GM04503 (cell line): ENCODE results near the gene SRRM2.
A peak's percentile ranks its signal among the peaks of the same experiment; 100 is the strongest.

ENCODE experiments used
- DNase-seq: peaks from one replicate; pipeline ENCODE4 v3.0.0-alpha.2; 2012; ENCODE audit warnings: low read depth

Gene SRRM2

DNA sequence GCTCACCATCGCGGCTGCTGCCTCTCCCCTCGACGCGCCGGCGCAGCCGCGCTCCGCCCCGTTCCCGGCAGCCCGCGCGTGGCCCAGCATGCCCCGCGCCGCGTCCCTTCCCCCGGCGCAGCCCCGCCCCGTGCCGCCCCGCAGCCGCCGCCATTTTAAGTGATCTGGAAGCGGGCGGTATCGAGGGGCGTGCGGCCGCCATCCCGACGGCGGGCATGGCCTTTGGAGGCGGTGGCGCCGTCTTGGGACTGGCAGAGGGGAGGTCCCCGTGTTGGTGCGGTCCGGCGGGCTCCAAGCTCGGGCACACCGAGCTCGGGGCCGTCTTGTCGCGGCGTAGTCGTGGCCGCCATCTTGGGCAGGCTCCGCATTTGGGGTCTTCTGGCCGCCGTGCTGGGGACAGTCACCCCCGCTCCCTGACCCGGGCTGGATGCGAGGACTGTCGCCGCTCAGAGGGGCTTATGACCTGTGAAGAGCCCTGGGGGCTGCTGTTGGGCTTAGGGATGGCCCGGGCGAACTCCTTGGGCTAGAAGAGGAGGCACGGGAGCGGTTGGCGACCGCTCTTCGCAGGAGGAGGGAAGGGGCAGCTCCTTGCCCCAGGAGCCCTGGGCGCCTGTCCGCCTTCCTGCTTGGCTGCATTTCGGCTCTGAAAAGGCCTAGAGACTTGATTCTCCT is 24.9 kb downstream of the SRRM2 start, which contains the start of gene ELOB:
Gene ELOB, minus strand, starts transcription at position 50 of the 672 bp plus-strand sequence. Its CDS starts 41 bp downstream, at position 9.
- DNase-seq: peak; percentile 30

- DNase-seq: no peak
These were observed 25.6 kb downstream of the SRRM2 start for GRCh38 chr16:2777903-2778629.

GRCh38 chr16:2778630-2778958 is 26.2 kb downstream of the SRRM2 start:
- no peak for DNase-seq

- DNase-seq: no peak
These were observed 26.9 kb downstream of the SRRM2 start for GRCh38 chr16:2779151-2779920.

DNA sequence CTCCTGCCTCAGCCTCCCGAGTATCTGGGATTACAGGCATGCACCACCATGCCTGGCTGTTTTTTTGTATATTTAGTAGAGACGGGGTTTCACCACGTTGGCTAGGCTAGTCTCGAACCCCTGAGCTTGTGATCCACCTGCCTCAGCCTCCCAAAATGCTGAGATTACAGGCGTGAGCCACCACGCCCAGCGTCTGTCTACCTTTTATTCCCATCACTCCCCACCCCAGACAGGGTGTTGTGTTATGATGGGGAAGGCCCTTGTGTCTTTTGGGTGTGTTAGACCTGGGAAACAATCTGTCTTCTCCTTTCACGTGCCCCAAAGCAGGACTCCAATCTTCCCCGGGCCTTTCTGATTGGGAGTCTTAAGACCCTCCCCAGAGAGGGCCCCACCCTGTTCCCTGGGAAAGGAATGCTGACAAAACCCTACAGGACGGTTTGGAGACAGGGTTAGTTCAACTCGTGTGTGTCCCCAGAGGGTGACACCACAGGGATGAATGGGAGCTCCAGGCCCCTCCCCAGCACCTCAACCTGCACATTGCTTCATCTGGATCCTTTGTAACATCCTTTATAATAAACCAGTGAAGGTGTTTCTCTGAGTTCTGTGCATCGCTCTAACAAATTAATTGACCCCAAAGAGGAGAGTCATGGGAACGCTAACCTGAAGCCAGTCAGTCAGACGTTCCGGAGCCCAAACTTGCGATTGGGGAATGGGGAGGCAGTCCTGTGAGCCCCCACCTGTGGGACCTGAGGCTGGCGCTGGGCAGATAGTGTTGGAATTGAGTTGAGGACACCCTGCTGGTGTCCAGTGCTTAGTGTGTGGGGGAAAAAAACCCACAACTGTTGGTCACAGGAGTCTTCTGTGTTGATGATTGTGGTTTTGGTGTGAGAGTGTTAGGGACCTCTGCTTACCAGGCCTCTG is 27.8 kb downstream of the SRRM2 start:
- no peak for DNase-seq

GRCh38 chr16:2782583-2783351 is 30.3 kb downstream of the SRRM2 start:
- DNase-seq: no peak

DNA sequence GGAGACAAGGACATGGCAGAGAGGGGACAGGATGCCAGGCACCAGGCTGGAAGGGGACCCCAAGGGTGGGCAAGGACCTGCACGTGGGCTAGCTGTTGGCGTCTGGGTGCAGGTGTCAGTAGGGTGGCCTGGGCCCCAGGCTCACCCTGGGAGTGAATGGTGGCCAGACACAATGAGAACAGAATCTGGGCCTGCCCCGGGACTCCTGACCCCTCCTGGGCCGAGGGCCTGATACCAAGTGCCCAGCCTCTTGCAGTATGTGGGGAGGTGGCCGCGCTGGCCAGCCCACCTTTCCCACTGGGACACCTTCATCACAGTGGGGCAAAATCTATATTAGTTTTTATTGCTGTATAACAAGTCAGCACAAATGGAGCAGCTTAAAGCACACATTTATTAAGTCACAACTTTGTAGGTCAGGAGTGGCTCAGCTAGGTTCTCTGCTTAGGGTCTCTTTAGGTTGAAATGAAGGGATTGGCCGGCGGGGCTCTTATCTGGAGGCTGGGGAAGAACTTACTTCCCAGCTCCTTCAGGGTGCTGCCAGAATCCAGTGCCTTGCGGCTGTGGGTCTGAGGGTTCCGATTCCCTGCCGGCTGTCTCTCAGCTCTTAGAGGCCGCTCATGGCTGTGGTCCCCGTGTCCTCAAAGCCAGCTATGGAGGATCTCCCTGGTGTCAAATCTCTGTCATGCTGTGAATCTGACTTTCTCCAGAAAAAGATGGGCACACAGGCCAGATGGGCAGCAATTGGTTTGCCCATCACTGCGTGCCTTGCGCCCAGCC is 31.3 kb downstream of the SRRM2 start:
- no peak for DNase-seq

DNA sequence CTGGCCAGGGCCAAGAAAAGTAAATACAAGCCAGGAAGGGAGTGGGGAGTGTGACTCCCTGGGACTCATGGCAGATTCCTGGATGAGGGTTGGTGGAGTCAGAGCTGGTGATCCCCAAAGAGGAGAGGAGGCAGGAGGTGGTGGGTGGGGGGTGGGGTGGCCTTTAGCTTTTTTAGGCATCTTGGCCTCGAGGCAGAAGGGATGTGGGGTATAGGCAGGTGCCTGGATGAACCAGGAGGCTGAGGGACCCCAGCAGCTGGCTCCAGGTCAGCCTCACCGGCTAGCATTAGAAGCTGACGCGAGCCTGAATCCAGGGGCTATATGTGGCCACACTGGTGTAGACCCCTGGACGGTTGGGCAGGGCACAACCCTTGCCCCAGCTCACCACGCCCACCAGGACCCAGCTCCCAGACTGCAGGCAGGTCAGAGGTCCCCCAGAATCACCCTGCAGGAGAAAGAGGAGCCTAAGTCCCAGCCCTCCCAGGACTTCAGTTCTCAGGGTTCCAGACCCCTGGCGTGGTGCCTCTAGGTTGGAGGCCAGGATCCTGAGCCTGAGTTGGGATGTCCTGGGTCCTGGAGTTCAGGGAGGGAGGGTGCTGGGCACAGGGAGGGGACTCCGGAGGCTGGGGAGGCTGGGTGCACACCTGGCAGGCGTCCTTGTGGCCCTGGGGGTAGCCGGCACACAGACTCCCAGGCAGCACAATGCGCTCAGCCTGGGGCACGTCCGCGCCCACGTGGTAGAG is 32.1 kb downstream of the SRRM2 start:
- no peak for DNase-seq

DNA sequence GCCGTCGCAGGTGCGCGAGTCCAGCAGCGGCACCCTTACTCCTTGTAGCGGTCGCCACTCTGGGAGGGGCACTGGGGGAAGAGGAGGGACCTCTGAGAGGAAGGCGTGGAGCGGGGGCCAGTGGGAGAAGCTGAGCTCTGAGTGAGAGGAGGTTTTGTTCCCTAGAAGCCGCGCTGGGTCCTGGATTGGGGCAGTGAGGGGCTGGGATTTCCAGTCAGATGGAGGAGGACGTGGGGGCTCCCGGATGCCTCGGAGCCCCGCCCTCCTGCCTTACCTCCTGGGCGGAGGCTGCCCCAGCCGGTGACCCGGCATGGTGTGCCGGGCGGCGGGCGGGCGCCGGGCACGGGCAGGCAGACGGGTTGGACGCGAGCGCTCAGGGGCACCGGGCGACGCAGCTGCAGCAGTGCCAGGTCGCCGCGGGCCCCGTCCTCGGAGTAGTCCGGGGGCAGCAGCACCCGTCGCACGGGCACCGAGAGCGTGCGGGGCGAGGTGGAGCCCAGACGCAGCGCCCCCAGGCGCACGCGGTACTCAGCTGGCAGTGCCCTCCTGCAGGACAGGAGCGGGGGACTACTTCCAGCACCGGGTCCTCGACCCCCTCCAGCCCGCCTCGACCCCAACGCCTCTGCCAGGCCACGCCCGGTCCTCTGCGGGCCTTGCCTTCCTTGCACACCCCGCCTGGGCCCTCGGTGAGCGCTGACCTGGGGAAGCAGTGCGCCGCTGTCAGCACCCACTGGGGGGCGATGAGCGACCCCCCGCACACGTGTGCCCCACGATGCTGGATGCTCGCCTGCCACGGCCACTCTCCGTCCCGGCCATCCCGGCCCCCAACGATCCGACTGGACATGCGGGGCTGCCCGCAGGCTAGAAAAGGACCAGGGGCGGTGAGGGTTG is 32.9 kb downstream of the SRRM2 start:
- DNase-seq: no peak

DNA sequence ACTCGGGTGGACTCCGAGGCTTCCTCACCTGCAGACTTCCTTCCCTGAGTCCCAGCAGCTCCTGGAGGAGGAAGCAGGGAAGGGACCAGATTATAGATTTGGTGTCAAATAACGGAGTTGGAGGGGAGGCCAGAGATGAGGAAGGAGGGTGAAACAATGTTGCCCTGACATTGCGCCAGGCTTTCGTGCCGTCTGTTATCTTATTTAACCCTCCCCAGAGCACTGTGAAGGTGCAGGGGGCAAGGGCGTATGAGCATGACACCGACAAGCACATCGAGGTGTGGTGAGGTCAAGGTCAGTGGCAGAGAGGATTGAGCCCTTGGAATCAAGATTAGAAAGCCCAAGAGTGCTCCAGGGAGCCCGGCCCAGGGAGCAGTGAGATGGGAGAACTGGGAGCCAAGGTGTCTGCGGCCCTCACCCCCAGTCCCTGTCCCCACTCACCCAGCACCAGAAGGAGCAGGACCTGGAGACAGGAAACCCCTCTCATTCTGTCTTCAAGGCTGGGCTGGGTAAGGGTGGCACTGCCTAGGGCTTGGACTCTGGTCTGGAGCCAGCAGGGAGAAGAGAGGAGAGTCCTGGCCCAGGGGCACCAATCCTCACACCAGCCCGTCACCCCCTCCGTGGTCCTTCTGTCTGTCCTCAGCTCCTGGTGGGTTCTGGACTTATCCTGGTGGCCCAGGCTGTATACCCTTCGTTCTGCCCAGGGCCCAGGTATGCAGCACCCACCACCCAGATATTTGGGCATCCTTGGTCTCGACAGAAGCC is 33.8 kb downstream of the SRRM2 start:
- no peak for DNase-seq

DNA sequence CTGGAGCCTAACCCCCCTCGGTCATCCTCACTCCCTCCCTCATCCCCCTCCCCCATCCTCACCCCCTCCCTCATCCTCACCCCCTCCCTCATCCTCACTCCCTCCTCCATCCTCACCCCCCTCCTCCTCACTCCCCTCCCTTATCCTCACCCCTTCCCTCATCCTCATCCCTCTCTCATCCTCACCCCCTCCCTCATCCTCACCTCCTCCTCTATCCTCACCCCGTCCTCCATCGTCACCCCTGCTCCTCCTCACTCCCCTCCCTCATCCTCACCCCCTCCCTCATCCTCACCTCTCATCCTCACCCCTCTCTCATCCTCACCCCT is 34.4 kb downstream of the SRRM2 start:
- no peak for DNase-seq

DNA sequence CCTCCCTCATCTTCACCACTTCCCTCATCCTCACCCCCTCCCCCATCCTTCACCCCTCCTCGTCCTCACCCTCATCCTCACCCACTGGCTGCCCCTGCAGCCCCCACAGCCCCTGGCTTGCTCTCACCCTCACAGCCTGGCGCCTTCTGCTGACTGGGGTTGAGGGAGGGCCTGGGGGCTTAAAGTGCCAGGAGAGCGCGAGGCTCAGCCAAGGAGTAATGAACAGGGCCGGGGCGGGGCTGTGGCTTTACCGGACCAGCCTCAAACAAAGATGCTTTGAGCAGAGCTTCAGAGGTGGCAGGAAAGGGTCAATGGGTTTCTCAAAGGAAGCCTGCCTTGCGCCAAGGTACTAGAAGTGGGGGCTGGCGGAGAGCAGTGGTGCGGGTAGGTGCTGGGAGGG is 35.0 kb downstream of the SRRM2 start, which contains the start of gene PRSS33:
Gene PRSS33, minus strand, starts transcription at position 155 of the 400 bp plus-strand sequence. CDS start 1,013 bp downstream, outside the sequence.
- no peak for DNase-seq

DNA sequence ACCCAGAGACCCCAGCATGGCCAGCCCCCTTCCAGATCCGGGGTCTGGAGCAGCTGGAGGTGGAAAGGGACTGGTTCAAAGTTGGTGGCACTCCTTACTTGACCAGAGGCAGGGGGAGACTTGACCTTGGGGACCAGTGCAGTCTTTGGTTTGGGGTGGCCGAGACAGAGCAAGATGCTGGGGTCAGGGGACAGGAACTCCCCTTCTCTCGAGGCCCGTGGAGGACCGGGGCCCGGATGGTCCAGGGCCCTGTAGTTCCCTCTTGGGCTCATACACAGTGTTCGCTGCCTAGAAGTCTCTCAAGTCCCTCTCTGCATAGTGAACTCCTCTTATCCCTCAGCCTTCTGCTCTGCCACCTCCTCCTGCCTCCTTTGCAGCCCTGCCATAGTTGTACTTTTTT is 35.5 kb downstream of the SRRM2 start:
- no peak for DNase-seq

DNA sequence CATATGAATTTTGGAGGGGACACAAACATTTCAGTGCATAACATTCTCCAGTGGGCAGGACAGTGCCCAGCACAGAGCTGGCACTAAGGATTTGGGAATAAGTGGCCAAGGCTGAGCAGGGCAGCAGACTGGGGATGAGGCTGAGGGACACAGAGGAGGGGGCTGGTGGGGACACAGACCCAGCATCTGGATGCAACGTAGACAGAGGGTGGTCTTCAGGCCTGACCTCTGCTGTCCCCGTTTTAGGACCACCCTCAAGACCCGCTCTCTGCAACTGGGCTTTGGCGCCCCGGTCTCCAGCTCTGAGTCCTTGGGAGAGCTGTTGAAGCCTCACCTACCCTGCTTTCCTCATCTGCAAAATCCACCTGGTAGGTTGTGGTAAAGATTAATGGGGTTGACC is 38.2 kb downstream of the SRRM2 start:
- no peak for DNase-seq

DNA sequence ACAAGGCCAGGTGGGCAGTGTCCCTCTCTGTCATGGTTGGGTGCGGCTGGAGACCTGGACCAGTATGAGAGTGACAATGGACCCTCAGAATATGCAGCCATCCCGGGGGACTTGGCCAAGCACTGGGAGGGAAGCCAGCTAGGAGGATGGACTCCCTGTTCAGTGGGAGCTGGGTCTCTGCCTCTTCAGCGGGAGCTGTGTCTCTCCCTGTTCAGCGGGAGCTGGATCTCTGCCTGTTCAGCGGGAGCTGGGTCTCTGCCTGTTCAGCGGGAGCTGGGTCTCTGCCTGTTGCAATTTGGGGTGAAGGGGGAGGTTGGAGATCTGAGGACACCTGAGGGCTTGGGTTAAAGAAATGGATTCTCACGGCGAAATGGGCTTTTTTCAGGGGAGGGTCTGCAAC is 38.7 kb downstream of the SRRM2 start:
- no peak for DNase-seq

GRCh38 chr16:2792940-2793339 is 40.5 kb downstream of the SRRM2 start:
- no peak for DNase-seq

DNA sequence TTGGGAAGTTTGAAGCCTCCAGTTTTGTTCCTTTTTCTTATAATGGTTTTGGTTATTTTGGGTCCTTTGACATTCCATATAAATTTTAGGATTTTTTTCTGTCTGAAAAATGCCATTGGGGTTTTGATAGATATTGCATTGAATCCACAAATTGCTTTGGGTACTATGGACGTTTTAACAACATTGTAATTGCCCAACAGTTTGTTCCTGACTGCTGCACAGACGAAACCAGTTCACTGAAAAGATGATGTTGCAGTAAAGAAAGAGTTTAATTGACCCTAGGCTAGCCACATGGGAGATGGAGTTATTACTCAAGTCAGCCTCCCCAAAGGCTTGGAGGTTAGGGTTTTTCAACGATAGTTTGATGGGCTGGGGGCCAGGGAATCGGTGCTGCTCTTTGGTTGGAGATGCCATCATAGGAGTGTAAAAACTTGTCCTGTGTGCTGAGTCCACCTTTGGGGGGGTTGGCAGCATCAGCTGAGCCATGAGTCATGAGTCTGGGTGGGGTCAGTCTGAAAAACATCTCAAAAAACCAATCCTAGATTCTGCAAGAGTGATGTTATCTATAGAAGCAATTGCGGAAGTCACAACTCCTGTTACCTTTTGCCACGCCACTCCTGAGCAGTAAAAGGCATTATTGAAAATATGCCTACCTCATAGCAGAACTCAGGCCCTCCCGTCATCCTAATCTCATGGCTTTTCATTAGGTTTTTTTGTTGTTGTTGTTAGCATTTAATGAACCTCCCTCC is 43.1 kb downstream of the SRRM2 start:
- DNase-seq: no peak
